HFFc6 (cell line): ENCODE results near the gene CNOT10. TPM values are rescaled to one million over a fixed set of nuclear protein-coding genes. Genes with fewer than 3 reads are reported as not detected.

Experiments used
- DNase-seq: peaks from one replicate; pipeline ENCODE4 v3.0.0-alpha.2; 2018
- H3K27ac Mint-ChIP-seq: 2 replicates; pipeline ENCODE4 v1.8.0; 2020; ENCODE audit warnings: mild to moderate bottlenecking, mixed read lengths
- H3K27me3 Mint-ChIP-seq: 2 replicates; pipeline ENCODE4 v1.8.0; 2021; ENCODE audit warnings: mild to moderate bottlenecking, moderate library complexity, mixed read lengths; ENCODE audit not compliant: insufficient read depth
- H3K36me3 Mint-ChIP-seq: 2 replicates; pipeline ENCODE4 v1.8.0; 2021; ENCODE audit warnings: low read depth, mixed read lengths
- H3K4me1 Mint-ChIP-seq: 2 replicates; pipeline ENCODE4 v1.8.0; 2020; ENCODE audit warnings: low read depth, mixed read lengths
- H3K4me3 Mint-ChIP-seq: 2 replicates; pipeline ENCODE4 v1.8.0; 2020; ENCODE audit warnings: mild to moderate bottlenecking, moderate library complexity, mixed read lengths
- H3K9me3 Mint-ChIP-seq: 2 replicates; pipeline ENCODE4 v1.8.0; 2020; ENCODE audit warnings: mild to moderate bottlenecking, mixed read lengths
- total RNA-seq, 6 experiments: library from RNA; stranded (reverse); fragmentation: NEBNext Ultra II Directional; extraction: Animal tissue kit (Norgen Biotek cat#: 25700); gene quantifications; 2 replicates in 1 of 6; 3 replicates in 5 of 6; pipeline ENCODE4 v1.2.3, GENCODE V29; 2021
- TF ChIP-seq, protein P1 (sequence below): fragments of 200-600 bp; sonication (generic); IDR thresholded peaks from 2 replicates; pipeline ENCODE4 v1.5.0; 2021; ENCODE audit warnings: antibody characterized with exemption, mild to moderate bottlenecking

Gene CNOT10
- total RNA-seq, 6 experiments from 2014 or later = 16.2 to 23.0 (median 20.0) TPM

DNA sequence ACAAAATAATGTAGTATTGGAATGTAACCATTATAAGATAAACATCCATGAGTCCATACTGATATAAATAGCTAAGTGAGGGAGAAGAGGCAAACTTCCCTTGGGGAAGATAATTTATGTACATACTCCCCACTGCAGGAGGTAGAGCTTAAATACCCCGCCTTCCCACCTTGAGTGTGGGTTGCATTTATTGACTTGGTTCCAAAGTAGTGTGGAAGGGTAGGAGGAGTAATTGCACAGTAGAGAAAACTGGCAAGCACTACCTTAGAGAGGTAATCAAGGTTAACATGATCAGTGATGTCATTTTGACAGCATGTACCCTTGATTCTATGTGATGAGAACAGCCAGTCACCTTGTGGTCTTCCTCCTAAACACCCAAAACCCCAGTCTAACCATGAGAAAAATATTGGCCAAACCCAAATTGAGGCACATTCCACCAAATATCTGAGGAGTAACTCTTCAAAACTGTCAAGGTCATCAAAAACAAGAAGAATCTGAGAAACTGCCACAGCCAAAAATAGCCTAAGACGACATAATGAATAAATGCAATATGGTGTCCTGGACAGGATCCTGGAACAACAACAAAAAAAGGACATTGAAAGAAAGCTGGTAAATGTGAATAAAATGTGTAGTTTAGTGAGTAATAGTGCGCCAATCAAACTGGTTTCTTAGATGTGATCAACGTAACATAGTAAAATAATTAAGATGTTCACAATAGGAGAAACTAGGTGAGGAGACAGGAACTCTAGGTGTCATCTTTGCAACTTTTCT lies 774 bp upstream of the CNOT10 start:
- H3K4me1 Mint-ChIP-seq = peaks cover 33% of the 10 kb centered on the region
- H3K4me3 Mint-ChIP-seq = peak overlapping the region; percentile 96
- no peaks in the 10 kb centered on the region for H3K9me3 Mint-ChIP-seq
- peak overlapping the region; percentile 88 for H3K27ac Mint-ChIP-seq
- DNase-seq = no peak
- H3K27me3 Mint-ChIP-seq = peaks cover 3% of the 10 kb centered on the region
- TF ChIP-seq, protein P1, sequence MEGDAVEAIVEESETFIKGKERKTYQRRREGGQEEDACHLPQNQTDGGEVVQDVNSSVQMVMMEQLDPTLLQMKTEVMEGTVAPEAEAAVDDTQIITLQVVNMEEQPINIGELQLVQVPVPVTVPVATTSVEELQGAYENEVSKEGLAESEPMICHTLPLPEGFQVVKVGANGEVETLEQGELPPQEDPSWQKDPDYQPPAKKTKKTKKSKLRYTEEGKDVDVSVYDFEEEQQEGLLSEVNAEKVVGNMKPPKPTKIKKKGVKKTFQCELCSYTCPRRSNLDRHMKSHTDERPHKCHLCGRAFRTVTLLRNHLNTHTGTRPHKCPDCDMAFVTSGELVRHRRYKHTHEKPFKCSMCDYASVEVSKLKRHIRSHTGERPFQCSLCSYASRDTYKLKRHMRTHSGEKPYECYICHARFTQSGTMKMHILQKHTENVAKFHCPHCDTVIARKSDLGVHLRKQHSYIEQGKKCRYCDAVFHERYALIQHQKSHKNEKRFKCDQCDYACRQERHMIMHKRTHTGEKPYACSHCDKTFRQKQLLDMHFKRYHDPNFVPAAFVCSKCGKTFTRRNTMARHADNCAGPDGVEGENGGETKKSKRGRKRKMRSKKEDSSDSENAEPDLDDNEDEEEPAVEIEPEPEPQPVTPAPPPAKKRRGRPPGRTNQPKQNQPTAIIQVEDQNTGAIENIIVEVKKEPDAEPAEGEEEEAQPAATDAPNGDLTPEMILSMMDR = no peak
- peaks cover 5% of the 10 kb centered on the region for H3K36me3 Mint-ChIP-seq

DNA sequence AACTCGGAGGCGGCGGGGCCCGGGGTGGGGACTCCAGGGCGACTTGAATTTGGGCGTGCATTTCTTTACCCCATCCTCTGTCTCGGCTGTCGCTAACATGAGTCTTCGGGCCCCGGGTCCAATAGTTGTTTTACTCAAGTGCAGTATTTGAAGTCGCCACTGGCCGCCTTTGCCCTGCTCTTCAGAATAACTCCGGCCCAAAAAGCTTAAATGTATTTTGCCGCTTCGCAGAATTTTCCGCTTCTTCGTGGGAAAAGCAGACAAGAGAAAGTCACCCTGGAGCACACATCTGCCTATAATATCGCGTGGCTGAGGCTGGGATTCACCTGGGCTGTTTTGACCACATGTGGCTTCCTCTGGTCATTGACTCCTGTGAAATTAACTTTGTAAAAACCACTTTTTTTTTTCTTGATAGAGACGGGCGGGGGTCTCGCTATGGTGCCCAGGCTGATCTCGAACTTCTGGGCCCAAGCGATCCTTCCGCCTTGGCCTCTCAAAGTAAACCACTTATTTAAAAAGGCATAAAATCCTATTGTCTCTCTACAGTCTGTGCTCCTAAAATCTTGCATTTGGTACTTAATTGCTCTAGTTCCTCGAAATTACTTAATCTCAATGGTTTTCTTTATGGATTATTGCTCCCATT lies 676 bp downstream of the CNOT10 start:
- peak overlapping the region; percentile 96 for H3K4me3 Mint-ChIP-seq
- peak overlapping the region; percentile 88 for H3K27ac Mint-ChIP-seq
- H3K27me3 Mint-ChIP-seq = no peaks in the 10 kb centered on the region; the same call in 1 of the 2 replicates
- TF ChIP-seq, protein P1 = no peak
- DNase-seq = peak; percentile 12
- H3K4me1 Mint-ChIP-seq = peaks cover 33% of the 10 kb centered on the region
- peaks cover 5% of the 10 kb centered on the region for H3K36me3 Mint-ChIP-seq
- H3K9me3 Mint-ChIP-seq = no peaks in the 10 kb centered on the region

DNA sequence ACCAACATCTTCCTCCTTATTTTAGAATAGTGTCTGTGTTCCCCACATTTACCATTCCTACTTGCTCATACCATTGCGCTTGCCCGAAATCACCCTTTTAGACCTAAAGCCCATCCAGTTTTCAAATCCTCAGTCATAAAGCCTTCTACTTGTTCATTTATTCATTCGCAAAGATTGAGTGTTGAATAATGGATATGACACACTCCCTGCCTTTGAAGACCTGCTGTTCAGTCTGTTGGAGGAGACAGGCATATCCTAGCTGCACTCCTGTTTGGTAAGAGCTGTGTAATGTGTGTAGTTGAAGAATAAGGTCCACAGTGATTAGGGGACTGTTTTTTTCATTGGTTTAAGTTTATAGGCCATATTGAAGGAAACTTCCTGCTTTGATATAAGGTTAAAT lies 1.7 kb downstream of the CNOT10 start:
- H3K36me3 Mint-ChIP-seq = peaks cover 5% of the 10 kb centered on the region
- 0 out of 2 replicates have a peak overlapping the region, but pooled peaks have one; percentile 88 for H3K27ac Mint-ChIP-seq
- DNase-seq = no peak
- no peaks in the 10 kb centered on the region for H3K9me3 Mint-ChIP-seq
- peak overlapping the region; percentile 96 for H3K4me3 Mint-ChIP-seq
- TF ChIP-seq, protein P1 = no peak
- H3K27me3 Mint-ChIP-seq = no peaks in the 10 kb centered on the region; the same call in 1 of the 2 replicates
- peaks cover 33% of the 10 kb centered on the region for H3K4me1 Mint-ChIP-seq

DNA sequence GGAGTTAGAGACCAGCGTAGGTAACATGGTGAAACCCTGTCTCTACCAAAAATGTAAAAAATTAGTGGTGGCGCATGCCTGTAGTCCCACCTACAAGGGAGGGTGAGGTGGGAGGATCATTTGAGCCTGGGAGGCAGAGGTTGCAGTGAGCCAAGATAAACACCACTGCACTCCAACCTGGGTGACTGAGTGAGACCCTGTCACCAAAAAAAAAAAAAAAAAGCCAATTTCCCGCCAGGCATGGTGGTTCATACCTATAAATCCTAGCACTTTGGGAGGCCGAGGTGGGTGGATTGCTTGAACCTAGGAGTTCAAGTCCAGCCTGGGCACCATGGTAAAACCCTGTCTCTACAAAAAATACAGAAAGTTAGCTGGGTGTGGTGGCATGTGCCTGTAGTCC lies 6.9 kb downstream of the CNOT10 start:
- TF ChIP-seq, protein P1 = no peak

DNA sequence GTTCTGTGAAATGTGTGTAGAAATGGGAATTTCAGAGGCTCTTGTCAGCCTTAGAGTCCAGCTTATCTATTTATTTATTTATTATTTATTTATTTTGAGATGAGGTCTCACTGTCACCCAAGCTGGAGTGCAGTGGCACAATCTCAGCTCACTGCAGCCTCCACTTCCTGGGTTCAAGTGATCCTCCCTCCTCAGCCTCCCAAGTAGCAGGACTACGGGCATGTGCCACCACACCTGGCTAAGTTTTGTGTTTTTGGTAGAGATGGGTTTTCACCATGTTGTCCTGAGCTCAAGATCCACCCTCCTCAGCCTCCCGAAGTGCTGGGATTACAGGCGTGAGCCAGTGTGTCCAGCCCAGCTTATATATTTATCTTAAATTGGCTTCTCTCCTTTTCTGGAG lies 11.5 kb downstream of the CNOT10 start:
- Mint-ChIP-seq H3K9me3 (no peaks in the 10 kb centered on the region), H3K4me3 (no peak overlapping the region), H3K4me1 (no peaks in the 10 kb centered on the region), H3K27me3 (no peaks in the 10 kb centered on the region; the same call in 1 of the 2 replicates), H3K27ac (no peak overlapping the region), H3K36me3 (no peaks in the 10 kb centered on the region)
- TF ChIP-seq, protein P1 = no peak
- DNase-seq = no peak

More for the DNA sequence above, 6.9 kb downstream of the CNOT10 start:
- H3K9me3 Mint-ChIP-seq = no peaks in the 10 kb centered on the region
- H3K4me1 Mint-ChIP-seq = peaks cover 13% of the 10 kb centered on the region
- H3K4me3 Mint-ChIP-seq = no peak overlapping the region
- H3K27me3 Mint-ChIP-seq = no peaks in the 10 kb centered on the region
- no peak for DNase-seq
- no peak overlapping the region for H3K27ac Mint-ChIP-seq
- peaks cover 5% of the 10 kb centered on the region for H3K36me3 Mint-ChIP-seq
